Measurements from ENCODE around the gene MCC.

Gene MCC

DNA sequence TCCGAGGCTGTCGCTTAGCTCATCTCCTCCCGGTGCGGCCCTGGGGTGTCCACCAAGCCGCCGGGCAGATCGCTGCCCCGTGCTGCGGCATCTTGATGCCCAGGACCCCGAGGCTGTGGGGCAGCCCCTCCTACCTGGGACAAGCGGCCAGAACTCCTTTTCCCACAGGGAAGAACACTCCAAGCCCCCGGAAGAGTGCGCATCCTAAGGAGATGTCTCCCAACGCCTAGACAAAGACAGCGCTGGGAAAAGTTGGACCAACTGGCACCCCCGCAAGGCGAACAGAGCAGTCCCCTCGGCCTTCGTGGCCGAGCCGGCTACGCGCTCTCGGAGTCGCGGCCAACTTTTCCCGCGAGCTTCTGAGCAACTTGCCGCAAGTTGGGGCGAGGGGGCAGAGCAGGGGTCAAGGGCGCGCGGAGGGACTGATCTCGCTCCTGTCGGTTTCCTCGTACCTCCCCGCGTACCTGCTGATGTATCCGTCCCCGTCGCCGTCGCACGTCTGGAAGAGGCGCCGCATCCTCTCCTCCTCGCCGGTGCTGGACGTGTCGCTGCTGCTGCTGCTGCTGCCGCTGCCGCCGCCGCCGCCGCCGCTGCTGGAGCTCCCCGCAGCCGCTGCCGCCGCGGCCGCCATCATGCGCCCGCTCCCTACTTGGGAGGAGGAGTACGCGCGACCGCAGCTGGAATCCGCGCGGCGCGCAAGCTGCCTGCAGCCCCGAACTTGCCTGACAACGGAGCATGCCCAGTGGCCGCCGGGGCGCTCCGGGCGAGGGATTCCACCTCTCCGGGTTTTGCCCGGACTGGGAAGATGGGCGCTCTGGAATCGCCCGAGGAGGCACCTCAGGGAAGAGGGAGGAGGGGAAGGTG lies at the start of gene MCC:
Gene MCC (minus strand): TSS at position 673 of the 864 bp plus-strand sequence.
- DNase-seq: peak in 48 of 56 donors; percentile 5 to 74 (median 34)

DNA sequence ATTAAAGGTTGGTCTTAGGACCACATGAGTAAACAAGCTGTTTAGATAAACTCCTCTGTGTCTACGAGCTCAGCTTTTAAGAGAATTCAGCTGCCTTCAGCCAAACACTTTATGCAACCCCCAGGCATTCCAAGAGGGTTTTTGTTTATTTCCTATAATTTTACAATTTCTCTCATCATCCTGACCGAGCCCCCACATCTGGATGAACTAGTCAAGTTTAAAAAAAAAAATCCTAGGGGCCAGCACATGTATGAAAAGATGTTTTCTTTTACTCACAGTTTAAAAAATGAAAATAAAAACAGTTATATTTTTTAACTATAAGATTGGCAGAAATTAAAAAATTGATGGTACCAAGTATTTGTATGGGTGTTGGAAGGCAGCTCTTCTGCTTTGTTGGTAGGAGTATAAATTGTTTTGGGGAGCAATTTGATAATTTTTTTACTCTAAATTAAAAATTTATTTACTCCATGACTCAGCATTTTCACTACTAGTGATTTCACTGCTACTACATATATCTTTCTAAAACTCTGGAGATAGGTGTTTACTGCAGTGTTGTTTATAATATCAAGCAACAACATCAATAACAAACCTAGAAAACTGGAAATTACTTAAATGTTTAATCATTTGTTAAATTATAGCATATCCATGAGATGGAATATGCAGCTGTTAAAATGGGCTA lies 43.4 kb upstream of the MCC start:
- DNase-seq: no peak

DNA sequence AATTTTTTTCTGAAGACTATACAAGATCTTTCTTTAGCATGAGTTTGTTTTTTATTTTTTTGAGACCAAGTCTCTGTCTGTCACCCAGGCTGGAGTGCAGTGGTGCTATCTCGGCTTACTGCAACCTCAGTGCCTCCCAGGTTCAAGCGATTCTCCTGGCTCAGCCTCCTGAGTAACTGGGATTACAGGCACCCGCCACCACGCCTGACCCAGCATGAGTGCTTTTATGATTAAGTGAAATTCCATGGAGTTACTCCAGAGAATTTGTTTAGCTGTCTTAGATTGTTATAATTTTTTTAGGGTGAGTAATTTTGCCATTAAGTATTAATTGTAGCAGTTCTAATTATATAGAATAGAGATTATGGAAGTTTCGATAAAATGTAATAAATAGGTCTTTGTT lies 39.5 kb upstream of the MCC start:
- no peak for DNase-seq

DNA sequence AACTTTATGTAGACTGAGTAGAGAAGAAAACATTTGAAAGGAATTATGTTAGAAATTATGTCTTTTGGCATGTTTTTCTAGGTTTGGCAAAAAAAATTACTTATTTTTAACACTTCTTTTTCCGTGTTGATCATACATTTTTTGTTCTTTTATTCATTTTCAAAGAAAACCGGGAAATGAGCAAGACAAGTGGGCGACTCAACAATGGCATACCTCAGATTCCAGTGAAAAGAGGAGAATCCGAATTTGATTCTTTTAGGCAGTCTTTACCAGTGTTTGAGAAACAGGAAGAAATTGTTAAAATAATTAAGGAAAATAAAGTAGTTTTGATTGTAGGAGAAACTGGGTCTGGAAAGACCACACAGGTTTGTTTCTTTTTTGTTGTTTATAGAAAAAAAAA lies 38.2 kb upstream of the MCC start:
- no peak for DNase-seq

DNA sequence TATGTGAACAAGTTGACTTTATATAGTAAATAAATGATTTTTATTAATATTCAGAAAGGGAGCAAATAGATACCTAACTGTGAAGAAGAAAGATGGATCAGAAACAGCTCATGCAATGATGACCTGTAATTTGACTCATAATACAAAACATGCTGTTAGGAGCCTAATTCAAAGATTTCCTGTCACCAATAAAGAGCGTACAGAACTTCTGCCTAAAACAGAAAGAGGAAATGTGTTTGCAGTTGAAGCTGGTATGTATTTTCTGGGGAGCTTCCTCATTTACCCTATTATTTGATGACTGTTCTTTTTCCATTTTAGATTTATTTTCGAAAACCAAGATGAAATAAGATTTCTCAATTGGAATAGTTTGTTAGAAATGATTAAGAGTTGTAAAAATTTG lies 36.7 kb upstream of the MCC start:
- DNase-seq: no peak

DNA sequence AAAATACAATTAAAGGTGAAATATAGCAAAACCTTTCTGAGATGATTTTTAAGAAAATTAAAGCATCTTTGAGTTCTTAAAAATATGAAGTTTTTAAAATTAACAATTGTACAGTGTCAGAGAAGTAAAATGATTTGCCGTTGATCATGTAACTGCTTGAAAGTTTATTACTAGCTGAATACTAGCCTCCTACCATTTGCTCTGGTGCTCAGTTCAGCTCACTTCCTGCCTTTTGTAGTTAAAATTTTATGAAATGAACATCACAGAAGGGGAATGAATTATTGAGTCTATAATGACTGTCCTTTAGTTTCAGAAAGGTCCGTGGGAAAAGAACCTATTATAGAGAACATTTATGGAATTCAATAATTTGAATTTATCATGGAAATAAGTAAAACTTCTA lies 34.9 kb upstream of the MCC start:
- DNase-seq: no peak

DNA sequence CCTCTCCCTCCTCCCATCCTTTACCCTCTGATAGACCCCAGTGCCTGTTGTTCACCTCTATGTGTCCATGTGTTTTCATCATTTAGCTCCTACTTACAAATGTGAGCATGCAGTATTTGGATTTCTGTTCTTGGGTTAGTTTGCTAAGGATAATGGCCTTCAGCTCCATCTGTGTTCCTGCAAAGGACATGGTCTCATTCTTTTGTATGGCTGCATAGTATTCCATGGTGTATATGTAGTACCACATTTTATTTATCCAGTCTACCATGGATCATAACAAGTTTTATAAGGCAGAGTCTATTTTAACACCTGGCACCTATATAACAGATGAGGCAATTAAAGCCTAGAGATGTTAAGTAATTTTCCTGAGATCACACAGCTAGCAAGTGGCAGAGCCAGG lies 32.6 kb upstream of the MCC start:
- DNase-seq: no peak

DNA sequence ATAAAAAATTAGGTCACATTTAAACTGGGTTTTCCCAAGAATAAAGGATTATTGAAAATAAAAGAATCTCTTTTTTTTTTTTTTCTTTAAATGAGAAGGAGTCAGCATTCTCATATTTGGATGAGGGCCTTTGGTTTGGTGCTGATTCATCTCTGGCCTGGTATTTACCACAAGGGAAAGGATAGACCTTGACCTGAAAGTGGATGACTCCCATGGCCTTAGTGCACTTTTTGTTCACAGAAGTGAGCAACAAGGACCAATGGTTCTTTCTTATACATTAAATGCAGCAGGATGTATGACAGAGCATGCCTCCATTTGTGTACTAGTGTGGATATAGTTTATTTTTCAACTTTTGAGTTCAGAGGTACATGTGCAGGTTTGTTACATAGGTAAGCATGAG lies 32.2 kb upstream of the MCC start:
- DNase-seq: no peak

DNA sequence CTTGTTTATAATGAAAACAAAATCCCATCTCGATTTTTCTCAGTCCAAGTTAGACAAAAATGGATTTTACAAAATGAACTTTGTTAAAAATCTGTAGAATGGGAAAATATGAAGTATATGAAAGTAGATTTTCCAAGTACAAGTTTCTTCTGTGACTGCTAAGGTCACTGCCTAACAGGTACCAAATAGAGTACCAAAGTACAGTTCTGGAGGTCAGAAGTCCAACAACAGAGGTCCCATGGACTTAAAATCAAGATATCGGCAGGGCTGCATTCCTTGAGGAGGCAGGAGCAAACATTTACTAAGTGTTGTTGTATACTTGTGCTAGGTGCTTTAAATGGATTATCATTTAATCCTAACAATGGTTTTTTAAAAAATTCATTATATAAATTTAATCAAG lies 31.2 kb upstream of the MCC start:
- no peak for DNase-seq

DNA sequence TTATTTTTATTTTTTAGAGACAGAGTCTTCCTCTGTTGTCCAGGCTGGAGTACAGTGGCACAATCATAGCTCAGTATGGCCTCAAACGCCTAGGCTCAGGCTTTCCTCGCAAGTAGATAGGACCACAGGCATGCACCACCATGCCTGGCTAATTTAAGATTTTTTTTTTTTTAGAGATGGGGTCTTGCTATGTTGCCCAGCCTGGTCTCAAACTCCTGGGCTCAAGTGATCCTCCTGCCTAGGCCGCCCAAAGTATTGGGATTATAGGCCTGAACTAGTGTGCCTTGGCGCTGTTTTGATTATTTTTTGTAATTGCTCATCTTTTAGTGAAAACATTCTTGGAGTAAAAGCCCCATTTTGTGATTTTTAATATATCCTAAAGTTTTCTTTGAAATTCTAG lies 30.6 kb upstream of the MCC start:
- no peak for DNase-seq

DNA sequence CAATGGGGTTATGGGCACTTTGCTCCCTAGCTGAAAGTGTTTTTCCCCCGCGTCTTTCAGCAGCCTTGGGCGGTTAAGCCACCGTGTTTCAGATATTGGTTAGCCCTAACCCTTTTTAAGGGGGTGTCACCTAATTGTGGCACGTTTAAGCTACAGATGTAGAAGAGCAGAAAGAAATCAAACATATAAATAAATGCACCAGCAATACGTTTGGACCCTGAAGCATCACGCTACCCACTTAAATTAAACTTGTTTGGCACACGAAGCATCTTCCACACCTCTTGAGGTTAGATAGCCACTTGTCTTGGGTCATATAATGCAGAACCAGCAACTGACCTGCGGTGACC lies 26.0 kb upstream of the MCC start:
- peak in 4 of 56 donors; percentile 1 to 26 (median 13) for DNase-seq

DNA sequence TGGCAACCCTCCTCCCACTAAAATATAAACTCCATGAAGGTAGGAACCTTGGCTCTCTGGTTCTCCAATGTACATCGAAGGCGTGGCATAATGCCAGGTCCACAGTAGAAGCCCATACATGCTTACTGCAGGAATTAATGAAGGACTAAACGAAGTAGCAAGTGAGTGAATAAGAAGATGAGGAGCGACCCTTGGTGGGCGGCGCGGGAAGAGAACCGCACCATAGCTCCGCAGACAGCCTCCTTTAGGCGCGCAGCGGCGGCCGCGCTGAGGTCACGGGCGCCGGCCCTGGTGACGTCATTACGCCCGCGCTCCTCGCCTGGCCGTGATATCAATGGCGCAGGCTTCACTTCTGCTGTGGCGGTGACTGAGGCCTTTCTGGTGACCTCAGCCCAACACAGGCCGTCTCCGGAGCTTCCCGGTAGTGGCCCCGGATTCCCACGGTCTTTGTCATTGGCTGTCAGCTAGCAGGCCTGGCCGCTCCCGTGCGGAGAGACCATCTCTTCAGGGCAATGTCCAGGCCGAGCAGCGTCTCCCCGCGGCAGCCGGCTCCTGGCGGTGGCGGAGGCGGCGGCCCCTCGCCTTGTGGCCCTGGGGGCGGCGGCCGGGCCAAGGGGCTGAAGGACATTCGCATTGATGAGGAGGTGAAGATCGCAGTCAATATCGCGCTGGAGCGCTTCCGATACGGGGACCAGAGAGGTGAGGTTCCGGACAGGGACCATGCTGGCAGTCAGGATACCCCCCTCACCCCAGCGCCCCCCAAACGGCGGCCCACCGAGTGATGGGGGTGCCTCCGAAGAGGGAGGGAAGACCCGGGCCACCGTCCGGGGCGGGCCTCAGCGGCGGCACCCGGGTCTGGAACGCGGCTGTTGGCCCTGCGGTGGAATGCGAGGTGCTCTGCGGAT lies 25.4 kb upstream of the MCC start, which contains the start of gene YTHDC2:
Gene YTHDC2 (plus strand): TSS at position 311 of the 905 bp plus-strand sequence. CDS start 202 bp downstream, at position 513.
- peak; percentile 22 to 92 (median 70) for DNase-seq

DNA sequence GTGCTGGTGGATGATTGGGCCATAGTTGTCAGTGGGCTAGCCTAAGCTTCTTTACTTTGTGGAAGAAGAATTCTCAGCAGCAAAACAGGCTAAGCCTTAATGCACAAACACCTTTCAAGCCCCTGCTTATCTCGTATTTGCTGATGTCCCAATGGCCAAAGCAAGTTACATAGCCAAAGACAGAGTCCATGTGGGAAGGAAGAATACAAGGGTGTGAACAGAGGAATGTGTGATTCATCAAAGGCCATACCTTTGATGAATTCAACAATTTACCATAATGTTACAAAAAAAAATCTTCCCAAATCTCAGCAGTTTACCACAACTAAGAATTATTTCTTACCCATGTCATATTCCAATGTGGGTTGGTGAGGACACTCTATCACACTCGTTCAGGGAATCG lies 24.1 kb upstream of the MCC start:
- no peak for DNase-seq

DNA sequence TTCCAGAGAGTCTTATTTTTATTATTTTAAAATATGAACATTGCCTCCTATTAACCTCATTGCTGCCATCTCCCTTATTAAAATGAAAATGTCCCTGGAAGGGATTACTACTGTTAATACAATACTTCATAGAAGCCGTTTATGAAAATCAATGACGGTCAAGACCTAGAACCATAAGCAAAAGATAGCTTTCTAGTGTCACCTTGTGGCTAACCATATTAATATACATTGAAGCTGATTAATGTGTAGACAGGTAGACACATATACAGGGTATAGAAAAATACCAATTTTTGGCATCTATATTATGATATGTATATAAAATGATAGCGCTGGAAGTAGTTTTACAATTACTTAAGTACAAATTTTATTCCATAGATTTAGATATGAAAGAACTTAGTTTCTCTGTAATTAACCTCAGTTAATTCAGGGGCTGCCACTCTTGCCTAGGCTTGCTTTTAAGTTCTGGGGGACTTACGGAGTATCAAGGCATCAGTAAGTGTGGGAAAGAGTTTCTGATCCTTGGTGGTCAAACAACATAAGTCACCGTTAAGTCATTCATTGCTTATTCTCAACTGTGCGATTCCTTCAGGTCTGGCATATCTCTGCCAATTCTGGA lies 22.7 kb upstream of the MCC start:
- no peak for DNase-seq

DNA sequence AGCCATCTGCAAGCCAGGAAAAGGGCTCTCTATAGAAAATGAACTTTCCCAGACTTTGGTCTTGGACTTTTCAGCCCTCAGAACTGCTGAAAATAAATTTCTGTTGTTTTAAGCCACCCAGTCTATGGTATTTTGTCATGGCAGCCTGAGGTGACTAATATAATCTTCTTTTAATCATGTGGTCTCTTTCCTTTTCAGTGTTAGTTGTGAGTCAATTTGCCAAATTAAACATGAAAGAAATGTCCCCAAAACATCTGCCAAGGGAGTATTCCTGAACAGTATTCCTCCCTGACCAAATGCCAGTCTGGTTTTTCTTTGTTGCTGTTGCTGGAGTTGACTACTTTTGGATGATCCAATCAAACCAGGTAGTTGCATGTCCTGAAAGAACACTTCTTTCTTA lies 20.5 kb upstream of the MCC start:
- no peak for DNase-seq

DNA sequence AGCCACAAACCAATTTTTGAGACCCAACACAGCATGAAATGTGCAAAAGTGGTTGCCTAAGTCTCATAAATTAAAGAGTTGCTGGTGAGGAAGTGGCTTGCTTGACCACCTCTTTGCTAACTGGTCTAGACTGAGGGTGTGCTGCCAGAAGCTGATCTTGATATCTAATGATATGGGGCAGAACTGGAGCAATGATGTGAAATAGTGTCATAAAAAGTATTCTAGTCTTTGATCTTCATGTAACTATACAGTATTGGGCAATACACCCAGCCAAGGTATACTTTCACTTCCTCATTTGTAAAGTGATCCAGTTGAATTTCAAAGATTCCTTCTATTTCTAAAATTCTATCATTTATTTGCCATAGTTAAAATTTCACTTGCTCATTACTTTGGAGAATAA lies 19.3 kb upstream of the MCC start:
- DNase-seq: no peak

DNA sequence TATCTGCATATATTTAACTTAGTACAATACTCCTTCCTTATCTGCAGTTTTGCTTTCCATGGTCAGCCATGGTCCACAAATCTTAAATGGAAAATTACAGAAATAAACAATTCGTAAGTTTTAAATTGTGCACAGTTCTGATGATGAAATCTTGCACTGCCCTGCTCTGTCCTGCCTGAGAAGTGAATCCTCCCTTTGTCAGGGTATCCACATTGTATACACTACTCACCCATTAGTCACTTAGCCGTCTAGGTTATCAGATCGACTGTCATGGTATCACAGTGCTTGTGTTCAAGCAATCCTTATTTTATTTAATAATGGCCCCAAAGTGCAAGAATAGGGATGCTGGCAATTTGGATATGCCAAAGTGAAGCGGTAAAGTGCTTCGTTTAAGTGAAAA lies 16.9 kb upstream of the MCC start:
- no peak for DNase-seq

DNA sequence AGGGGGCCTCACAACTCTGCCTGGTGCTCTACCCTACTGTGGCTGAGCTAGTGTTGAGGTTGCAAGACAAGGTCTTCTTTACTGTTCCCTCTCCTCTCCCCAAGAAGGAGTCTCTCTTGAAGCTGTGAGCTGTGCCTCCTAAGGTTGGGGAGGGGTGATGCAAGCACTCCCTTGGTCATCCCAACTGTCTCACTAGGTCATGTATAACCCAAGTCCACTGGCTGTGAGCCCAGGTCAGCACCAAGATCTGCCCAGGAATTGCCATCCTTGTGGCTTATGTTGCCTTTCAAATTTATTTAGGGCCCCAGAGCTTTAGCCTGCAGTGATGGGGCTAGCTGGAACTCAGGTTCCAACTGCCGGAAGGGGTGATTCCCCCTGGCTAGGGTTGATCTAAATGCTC lies 14.9 kb upstream of the MCC start:
- no peak for DNase-seq

DNA sequence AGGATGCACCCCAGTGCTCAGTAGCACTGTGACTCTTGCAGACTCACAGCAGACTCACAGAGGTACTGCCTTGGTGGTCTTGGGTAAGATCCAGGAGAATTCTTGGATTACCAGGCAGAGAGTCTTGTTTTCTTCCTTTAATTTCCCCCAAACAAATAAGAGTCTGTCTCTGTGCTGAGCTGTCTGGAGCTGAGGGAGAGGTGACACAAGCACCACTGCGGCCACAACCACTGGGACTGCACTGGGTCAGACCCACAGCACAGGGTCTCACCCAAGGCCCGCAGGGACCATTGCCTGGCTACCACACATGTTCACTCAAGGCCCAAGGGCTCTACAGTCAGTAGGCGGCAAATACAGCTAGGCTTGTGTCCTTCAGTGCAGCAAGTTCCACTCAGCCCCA lies 13.8 kb upstream of the MCC start:
- DNase-seq: no peak

DNA sequence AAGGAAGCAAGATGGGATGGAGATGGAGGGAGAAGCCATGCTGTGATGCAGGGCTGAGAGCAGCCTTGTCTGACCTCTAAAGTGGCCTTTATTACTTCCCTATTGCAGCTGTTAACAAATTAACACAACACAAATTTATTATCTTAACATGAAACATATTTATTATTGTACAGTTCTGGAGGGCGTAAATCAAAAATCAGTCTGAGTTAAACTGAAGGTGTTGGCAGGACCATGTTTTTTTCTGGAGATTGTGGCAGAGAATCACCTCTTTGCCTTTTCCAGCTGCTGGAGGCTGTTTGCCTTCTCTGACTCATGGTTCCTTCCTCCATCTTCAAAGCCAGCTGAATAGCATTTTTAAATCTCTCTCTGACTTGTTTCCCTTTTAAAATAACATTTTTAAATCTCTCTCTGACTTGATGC lies 7.2 kb upstream of the MCC start:
- DNase-seq: no peak

DNA sequence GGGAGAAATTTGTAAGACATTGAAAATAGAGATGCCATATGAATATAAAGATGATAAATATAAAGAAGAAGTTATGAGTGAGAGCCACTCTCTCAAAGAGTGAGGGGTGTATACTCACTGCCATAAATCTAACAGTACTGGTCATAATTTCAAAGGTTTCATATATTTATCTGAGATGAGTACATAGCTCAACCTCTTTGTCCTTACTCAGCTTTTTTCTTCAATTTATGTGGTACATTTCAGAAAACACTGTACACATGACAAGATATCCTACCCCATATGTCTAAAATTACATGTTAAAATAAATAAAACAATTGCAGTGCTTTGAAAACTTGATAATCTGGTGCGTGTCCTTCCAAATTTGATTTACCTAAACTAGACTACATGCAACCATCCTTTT lies 5.2 kb upstream of the MCC start:
- no peak for DNase-seq

DNA sequence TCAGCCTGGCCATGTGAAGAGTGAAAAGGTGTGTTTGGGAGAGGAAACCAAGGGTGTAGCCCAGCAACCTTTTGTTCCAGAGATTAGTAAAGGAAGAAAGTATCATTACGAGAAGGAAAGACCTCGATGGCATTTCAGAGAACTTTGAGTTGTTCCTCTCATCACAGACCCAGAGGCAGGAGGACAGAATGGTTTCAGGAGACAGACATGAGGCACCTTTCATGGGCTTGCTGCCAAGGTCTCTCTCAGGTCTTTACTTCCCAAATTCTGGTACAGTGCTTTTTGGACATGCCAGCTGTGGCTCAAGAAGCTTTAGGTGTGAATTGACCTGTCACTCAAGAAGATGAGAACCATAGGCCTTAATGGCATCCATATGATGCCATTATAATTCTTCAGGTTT lies 2.8 kb upstream of the MCC start:
- no peak for DNase-seq
